GM23248 (cell line): ENCODE data around the gene SMC6.

ENCODE experiments used
- EZH2 ChIP-seq: fragments of 200-600 bp; sonication (generic); IDR thresholded peaks from 2 replicates; pipeline ENCODE4 v1.6.1; 2018; ENCODE audit warnings: antibody characterized with exemption, mild to moderate bottlenecking; ENCODE audit not compliant: insufficient read depth, poor library complexity, severe bottlenecking
- EZH2phosphoT487 ChIP-seq: fragments of 200-600 bp; sonication (generic); IDR thresholded peaks from 2 replicates; pipeline ENCODE4 v1.6.1; 2018; ENCODE audit warnings: antibody characterized with exemption, moderate library complexity, mild to moderate bottlenecking, low read depth; ENCODE audit not compliant: insufficient read depth

GRCh38 chr2:17690776-17691175, 62.8 kb downstream of the SMC6 start:
- TF ChIP-seq EZH2 (no peak), EZH2phosphoT487 (no peak)
